ENCODE data around the gene GPSM1.

DNA sequence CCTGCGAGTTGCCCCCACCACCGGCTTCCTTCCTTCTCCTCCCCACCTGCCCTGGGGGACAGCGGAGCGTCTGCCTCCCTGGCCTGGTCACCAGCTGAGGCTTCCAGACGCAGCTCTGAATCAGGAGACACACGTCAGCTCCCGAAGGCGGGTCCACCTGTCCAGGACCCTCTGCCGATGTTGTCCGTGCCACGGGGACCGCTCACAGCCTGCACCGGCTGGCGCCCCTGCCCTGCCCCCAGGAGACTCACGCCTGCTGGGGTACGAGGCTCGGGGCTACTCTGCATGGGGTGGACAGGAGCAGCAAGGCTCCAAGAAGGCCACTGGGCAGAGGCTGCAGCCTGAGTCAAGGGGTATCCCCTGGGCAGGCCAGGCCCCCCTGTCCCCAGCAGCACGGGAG, 21.5 kb upstream of the GPSM1 start:
- TF ChIP-seq, protein P1, sequence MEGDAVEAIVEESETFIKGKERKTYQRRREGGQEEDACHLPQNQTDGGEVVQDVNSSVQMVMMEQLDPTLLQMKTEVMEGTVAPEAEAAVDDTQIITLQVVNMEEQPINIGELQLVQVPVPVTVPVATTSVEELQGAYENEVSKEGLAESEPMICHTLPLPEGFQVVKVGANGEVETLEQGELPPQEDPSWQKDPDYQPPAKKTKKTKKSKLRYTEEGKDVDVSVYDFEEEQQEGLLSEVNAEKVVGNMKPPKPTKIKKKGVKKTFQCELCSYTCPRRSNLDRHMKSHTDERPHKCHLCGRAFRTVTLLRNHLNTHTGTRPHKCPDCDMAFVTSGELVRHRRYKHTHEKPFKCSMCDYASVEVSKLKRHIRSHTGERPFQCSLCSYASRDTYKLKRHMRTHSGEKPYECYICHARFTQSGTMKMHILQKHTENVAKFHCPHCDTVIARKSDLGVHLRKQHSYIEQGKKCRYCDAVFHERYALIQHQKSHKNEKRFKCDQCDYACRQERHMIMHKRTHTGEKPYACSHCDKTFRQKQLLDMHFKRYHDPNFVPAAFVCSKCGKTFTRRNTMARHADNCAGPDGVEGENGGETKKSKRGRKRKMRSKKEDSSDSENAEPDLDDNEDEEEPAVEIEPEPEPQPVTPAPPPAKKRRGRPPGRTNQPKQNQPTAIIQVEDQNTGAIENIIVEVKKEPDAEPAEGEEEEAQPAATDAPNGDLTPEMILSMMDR (conservative IDR thresholded peaks at IDR 0.05; ENCODE audit: low read depth, low read length) = no peak
- TF ChIP-seq EZH2phosphoT487 (IDR thresholded peaks at IDR 0.05; ENCODE audit: borderline replicate concordance, low read length) (no peak), EZH2 (IDR thresholded peaks at IDR 0.05; ENCODE audit: low read length, unreplicated experiment) (no peak)

Data from PC-3 (cell line).